ENCODE measurements around the gene ZDHHC5.
A peak's percentile ranks its signal among the peaks of the same experiment; 100 is the strongest.

The ZDHHC5 gene

DNA sequence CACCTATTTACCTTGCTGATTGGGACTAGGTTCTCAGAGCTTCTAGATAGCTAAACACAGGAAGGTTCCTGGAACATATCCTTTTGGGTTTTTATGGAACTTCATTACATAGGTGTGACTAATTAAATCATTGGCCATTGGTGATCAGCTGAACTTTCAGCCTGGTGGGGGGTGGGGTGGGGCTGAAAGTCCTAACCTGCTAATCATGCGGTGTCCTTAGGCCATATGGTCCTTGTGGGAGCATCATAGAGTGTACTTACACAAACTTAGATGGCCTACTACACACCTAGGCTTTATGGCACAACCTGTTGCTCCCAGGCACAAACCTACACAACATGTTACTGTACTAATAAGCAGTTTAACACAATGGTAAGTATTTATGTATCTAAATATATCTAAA, 64.7 kb downstream of the ZDHHC5 start:
- H3K4me3 ChIP-seq (ENCODE audit: low read length): no peak overlapping the region
- DNase-seq: no peak
- H3K27ac ChIP-seq (ENCODE audit: low read length): no peak overlapping the region

DNA sequence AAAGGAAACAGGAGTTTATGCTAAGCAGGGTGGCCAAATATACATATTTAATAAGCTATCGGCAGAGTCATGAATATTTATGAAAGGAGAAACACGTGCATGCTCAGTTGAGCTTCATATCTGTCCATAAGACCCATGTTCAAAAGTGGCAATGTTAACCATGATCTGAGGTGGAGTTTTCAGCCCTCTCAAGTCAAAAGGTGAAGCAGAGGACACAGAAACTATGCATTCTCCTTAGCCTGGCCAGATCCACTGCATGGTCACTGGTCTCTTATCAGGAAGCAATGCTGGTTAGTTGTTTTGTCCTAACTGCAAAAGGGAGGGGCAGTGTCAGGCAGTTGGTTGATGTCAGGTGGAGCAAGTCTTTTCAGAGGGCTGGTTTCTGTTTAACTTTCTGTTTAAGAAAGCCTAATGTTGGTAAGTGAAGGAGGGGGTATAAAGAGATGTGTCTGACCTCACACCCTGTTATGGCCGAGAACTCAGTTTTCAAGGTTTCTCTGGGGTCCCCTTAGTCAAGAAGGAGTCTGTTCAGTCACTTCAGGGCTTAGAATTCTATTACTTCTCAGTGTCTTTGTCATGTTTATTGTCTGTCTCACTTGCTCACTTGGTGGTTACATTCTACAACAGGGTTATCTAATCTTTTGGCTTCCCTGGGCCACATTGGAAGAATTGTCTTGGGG, 67.8 kb downstream of the ZDHHC5 start:
- Histone ChIP-seq H3K9me2 (replicated peaks; ENCODE audit: insufficient read depth, low read length) (no peaks in the 10 kb centered on the region), H3K27me3 (replicated peaks; ENCODE audit: insufficient read depth, low read length) (no peaks in the 10 kb centered on the region), H3K4me2 (ENCODE audit: low read depth, low read length) (peak overlapping the region; percentile 61), H3K36me3 (replicated peaks; ENCODE audit: insufficient read depth, low read length) (no peaks in the 10 kb centered on the region; the same call in 1 of the 2 replicates), H3K4me1 (ENCODE audit: low read length) (peaks cover 12% of the 10 kb centered on the region), H3K4me3 (ENCODE audit: low read length) (peak overlapping the region; percentile 15; the same call in 1 of the 2 replicates), H4K20me1 (ENCODE audit: insufficient read depth, low read length) (no peaks in the 10 kb centered on the region), H2AFZ (ENCODE audit: low read length) (0 out of 2 replicates have a peak overlapping the region, but pooled peaks have one; percentile 16), H3K27ac (ENCODE audit: low read length) (peak overlapping the region; percentile 70; the same call in 1 of the 2 replicates), H3K9me3 (replicated peaks; ENCODE audit: insufficient read depth, low read length) (no peaks in the 10 kb centered on the region), H3K9ac (ENCODE audit: low read length) (peak overlapping the region; percentile 26; the same call in 1 of the 2 replicates), H3K79me2 (ENCODE audit: low read length) (peaks cover 71% of the 10 kb centered on the region), H3F3A (ENCODE audit: insufficient read depth, low read length) (peaks cover 8% of the 10 kb centered on the region)
- DNase-seq: peak; percentile 64
- TF ChIP-seq, protein P1, sequence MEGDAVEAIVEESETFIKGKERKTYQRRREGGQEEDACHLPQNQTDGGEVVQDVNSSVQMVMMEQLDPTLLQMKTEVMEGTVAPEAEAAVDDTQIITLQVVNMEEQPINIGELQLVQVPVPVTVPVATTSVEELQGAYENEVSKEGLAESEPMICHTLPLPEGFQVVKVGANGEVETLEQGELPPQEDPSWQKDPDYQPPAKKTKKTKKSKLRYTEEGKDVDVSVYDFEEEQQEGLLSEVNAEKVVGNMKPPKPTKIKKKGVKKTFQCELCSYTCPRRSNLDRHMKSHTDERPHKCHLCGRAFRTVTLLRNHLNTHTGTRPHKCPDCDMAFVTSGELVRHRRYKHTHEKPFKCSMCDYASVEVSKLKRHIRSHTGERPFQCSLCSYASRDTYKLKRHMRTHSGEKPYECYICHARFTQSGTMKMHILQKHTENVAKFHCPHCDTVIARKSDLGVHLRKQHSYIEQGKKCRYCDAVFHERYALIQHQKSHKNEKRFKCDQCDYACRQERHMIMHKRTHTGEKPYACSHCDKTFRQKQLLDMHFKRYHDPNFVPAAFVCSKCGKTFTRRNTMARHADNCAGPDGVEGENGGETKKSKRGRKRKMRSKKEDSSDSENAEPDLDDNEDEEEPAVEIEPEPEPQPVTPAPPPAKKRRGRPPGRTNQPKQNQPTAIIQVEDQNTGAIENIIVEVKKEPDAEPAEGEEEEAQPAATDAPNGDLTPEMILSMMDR (IDR thresholded peaks at IDR 0.05; ENCODE audit: low read length): no peak
- TF ChIP-seq EZH2 (optimal IDR thresholded peaks at IDR 0.05; ENCODE audit: low read depth, low read length): no peak
- TF ChIP-seq EZH2phosphoT487 (IDR thresholded peaks at IDR 0.05; ENCODE audit: low read length): no peak

More for the DNA sequence above, 64.7 kb downstream of the ZDHHC5 start:
- H2AFZ ChIP-seq (ENCODE audit: low read length): no peak overlapping the region
- H3K9me2 ChIP-seq (replicated peaks; ENCODE audit: insufficient read depth, low read length): no peaks in the 10 kb centered on the region
- 0 out of 2 replicates have a peak, but pooled peaks cover 5% of the 10 kb centered on the region for H3F3A ChIP-seq (ENCODE audit: insufficient read depth, low read length)
- no peaks in the 10 kb centered on the region for H3K27me3 ChIP-seq (replicated peaks; ENCODE audit: insufficient read depth, low read length)
- no peaks in the 10 kb centered on the region for H4K20me1 ChIP-seq (ENCODE audit: insufficient read depth, low read length)
- H3K79me2 ChIP-seq (ENCODE audit: low read length): peaks cover 88% of the 10 kb centered on the region
- H3K4me1 ChIP-seq (ENCODE audit: low read length): peaks cover 12% of the 10 kb centered on the region
- no peak overlapping the region for H3K9ac ChIP-seq (ENCODE audit: low read length)
- TF ChIP-seq, protein P1 (IDR thresholded peaks at IDR 0.05; ENCODE audit: low read length): no peak
- TF ChIP-seq EZH2 (optimal IDR thresholded peaks at IDR 0.05; ENCODE audit: low read depth, low read length) (no peak), EZH2phosphoT487 (IDR thresholded peaks at IDR 0.05; ENCODE audit: low read length) (no peak)
- H3K36me3 ChIP-seq (replicated peaks; ENCODE audit: insufficient read depth, low read length): no peaks in the 10 kb centered on the region
- no peaks in the 10 kb centered on the region for H3K9me3 ChIP-seq (replicated peaks; ENCODE audit: insufficient read depth, low read length)
- no peak overlapping the region for H3K4me2 ChIP-seq (ENCODE audit: low read depth, low read length)

GRCh38 chr11:57741132-57742086, 73.5 kb downstream of the ZDHHC5 start, which contains the start of gene SELENOH:
Gene SELENOH (plus strand): TSS chr11:57741491. CDS start chr11:57741596, 105 bp downstream.
- peak within 1 kb of the TSS; percentile 92 for H3K9ac ChIP-seq (ENCODE audit: low read length)

More at GRCh38 chr11:57741132-57742086, 73.5 kb downstream of the ZDHHC5 start, which contains the start of gene SELENOH:
- Histone ChIP-seq H3K4me3 (ENCODE audit: low read length) (peak within 1 kb of the TSS; percentile 84), H3K9me3 (replicated peaks; ENCODE audit: insufficient read depth, low read length) (no peaks in the 10 kb centered on the region), H3K9me2 (replicated peaks; ENCODE audit: insufficient read depth, low read length) (no peaks in the 10 kb centered on the region), H3F3A (ENCODE audit: insufficient read depth, low read length) (peaks cover 6% of the 10 kb centered on the region), H3K4me2 (ENCODE audit: low read depth, low read length) (peak within 1 kb of the TSS; percentile 89), H3K79me2 (ENCODE audit: low read length) (peaks cover 47% of the 10 kb centered on the region), H3K27me3 (replicated peaks; ENCODE audit: insufficient read depth, low read length) (no peaks in the 10 kb centered on the region), H3K36me3 (replicated peaks; ENCODE audit: insufficient read depth, low read length) (peaks cover 4% of the 10 kb centered on the region), H2AFZ (ENCODE audit: low read length) (peak within 1 kb of the TSS; percentile 55), H3K4me1 (ENCODE audit: low read length) (0 out of 2 replicates have a peak, but pooled peaks cover 5% of the 10 kb centered on the region), H3K27ac (ENCODE audit: low read length) (peak within 1 kb of the TSS; percentile 70), H4K20me1 (ENCODE audit: insufficient read depth, low read length) (no peaks in the 10 kb centered on the region)
- no peak for TF ChIP-seq EZH2phosphoT487 (IDR thresholded peaks at IDR 0.05; ENCODE audit: low read length)
- TF ChIP-seq, protein P1 (IDR thresholded peaks at IDR 0.05; ENCODE audit: low read length): no peak
- TF ChIP-seq EZH2 (optimal IDR thresholded peaks at IDR 0.05; ENCODE audit: low read depth, low read length): no peak
- peak; percentile 96 for DNase-seq

Data from MM.1S (cell line).